ENCODE measurements around the gene ZNF280B. TPM values are rescaled to one million over a fixed set of nuclear protein-coding genes. Genes with fewer than 3 reads are reported as not detected.
"Not testable (repeated sequence)": the region's sequence is repeated elsewhere in the genome, so short reads cannot be mapped to it uniquely, and the experiment has no call there.

Gene ZNF280B
- total RNA-seq, 2 experiments from 2014 or later = 2.4 to 2.7 TPM

DNA sequence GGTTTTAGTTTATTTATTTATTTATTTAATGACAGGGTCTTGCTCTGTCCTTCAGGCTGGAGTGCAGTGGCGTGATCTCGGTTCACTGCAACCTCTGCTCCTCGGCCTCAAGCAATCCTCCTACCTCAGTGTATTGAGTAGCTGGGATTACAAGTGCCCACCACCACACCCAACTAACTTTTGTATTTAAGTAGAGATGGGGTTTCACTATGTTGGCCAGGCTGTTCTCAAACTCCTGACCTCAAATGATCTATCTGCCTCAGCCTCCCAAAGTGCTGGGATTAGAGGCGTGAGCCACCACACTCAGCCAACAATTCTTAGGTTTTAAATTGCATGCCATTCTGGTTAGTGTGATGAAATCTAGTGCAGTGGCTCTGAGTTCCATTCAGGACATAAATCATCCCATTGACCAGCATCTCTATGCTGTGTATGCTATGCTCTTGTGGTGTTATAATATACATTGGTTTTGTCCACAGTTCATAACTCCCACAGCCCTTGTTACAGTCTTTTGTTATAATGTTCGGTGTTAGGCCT is 28.5 kb downstream of the ZNF280B start:
- POLR2A ChIA-PET = no interaction called here
- Mint-ChIP-seq H3K27me3 (no peaks in the 10 kb centered on the region), H3K4me3 (no peak overlapping the region), H3K9me3 (no peaks in the 10 kb centered on the region), H3K27ac (no peak overlapping the region), H3K36me3 (peaks cover 4% of the 10 kb centered on the region), H3K4me1 (peaks cover 1% of the 10 kb centered on the region)
- ATAC-seq (ENCODE audit: low read depth) = no peak
- DNase-seq = no peak

DNA sequence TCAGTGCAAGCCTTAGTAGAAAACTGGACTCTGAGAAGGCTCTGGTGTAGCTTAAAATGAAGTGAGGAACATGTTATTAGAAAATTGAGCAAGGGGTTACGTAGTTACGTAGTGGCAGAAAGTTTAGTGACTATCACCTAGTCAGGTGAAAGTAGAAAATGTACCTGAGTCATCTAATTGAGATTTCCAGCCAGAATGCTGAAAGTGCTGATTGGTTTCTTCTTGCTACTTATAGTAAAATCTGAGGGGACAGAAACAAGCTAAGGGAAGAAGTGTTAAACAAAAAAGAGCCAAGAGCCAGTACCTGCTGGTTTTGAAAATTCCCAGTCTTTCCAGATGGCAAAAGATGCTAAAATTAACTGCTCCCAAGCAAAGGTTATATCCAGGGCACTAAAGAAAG is 29.4 kb downstream of the ZNF280B start:
- Mint-ChIP-seq H3K4me1 (peaks cover 1% of the 10 kb centered on the region), H3K27me3 (no peaks in the 10 kb centered on the region), H3K27ac (no peak overlapping the region), H3K4me3 (no peak overlapping the region), H3K36me3 (no peaks in the 10 kb centered on the region), H3K9me3 (no peaks in the 10 kb centered on the region)
- POLR2A ChIA-PET = no interaction called here
- ATAC-seq (ENCODE audit: low read depth) = no peak
- no peak for DNase-seq

DNA sequence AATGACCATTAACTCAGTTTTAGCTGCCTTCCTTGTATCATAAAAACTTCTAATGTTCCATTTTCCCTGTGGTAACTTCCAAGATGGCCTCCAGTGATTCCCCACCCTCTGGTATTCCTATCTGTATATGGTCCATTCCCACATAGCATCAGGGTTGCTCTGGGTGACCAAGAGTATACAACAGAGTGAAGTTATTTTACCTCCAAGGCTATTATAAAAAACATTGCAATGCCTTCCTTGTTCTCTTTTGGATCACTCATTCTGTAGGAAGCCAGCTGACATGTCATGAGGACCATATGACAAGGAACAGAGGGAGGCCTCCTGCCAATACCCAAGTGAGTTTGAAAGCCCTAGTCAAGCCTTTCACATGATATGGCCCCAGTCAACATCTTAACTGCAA is 30.1 kb downstream of the ZNF280B start:
- DNase-seq (no peak), ATAC-seq (ENCODE audit: low read depth) (no peak)
- H3K36me3 Mint-ChIP-seq = no peaks in the 10 kb centered on the region
- H3K27ac Mint-ChIP-seq = no peak overlapping the region
- POLR2A ChIA-PET = no interaction called here
- H3K9me3 Mint-ChIP-seq = no peaks in the 10 kb centered on the region
- no peak overlapping the region for H3K4me3 Mint-ChIP-seq
- no peaks in the 10 kb centered on the region for H3K27me3 Mint-ChIP-seq
- H3K4me1 Mint-ChIP-seq = peaks cover 1% of the 10 kb centered on the region

DNA sequence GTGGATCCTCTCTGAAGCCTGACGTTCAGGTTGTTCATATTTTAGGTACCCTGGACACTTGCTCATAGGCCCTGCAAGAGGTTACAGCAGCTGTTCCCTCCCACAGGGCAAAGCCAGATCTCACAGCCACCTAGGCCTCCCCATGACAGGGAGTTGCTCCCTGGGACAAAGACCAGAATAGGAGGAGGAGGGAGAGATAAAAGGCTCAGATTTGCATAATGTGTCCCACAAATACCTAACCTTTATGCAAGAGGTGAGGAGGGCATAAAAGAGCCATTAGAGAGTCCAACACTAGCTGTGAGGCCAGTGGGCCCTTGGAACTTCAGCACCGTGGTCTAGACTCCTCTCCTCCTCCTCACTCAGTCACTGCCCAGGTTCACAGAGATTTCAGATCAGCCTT is 33.8 kb downstream of the ZNF280B start:
- POLR2A ChIA-PET = no interaction called here
- Mint-ChIP-seq H3K27me3 (no peaks in the 10 kb centered on the region), H3K4me1 (no peaks in the 10 kb centered on the region), H3K36me3 (no peaks in the 10 kb centered on the region), H3K4me3 (no peak overlapping the region), H3K9me3 (peaks cover under 1% of the 10 kb centered on the region), H3K27ac (no peak overlapping the region)
- no peak for ATAC-seq (ENCODE audit: low read depth)
- DNase-seq = no peak

DNA sequence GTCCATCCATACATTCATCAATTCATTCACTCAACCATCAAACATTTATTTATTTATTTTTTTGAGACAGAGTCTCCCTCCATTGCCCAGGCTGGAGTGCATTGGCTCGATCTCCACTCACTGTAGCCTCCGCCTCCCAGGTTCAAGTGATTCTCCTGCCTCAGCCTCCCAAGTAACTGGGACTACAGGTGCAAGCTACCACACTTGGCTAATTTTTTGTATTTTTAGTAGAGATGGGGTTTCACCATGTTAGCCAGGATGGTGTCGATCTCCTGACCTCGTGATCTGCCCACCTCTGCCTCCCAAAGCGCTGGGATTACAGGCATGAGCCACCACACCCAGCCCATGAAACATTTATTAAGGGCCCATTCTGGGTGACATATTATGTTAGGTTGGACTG is 37.4 kb downstream of the ZNF280B start:
- H3K27ac Mint-ChIP-seq; H3K4me3 Mint-ChIP-seq; H3K4me1 Mint-ChIP-seq; POLR2A ChIA-PET; H3K36me3 Mint-ChIP-seq; H3K9me3 Mint-ChIP-seq; DNase-seq; ATAC-seq (ENCODE audit: low read depth): not testable (repeated sequence)
- H3K27me3 Mint-ChIP-seq = peaks cover 12% of the 10 kb centered on the region

DNA sequence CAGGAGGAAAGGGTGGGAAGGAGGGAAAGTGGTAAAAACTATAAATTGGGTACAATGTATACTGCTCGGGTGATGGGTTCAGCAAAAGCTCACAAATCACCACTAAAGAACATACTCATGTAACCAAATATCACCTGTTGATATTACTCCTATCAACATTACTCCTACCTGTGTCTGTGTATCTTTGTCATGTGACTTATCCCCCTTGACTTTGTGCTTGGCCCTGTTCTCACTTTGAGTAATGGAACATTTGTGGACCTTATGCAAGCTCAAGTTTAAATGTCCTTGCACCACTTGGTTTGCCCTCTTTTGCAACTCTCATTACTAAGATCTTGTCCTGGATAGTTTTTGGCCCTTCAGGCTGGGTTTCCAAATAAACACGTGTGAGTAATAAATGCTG is 39.0 kb downstream of the ZNF280B start:
- Mint-ChIP-seq H3K4me3 (no peak overlapping the region), H3K27me3 (peaks cover 12% of the 10 kb centered on the region), H3K27ac (no peak overlapping the region), H3K36me3 (no peaks in the 10 kb centered on the region), H3K9me3 (peaks cover 8% of the 10 kb centered on the region), H3K4me1 (no peaks in the 10 kb centered on the region)
- no peak for ATAC-seq (ENCODE audit: low read depth)
- DNase-seq = no peak
- POLR2A ChIA-PET = no interaction called here

DNA sequence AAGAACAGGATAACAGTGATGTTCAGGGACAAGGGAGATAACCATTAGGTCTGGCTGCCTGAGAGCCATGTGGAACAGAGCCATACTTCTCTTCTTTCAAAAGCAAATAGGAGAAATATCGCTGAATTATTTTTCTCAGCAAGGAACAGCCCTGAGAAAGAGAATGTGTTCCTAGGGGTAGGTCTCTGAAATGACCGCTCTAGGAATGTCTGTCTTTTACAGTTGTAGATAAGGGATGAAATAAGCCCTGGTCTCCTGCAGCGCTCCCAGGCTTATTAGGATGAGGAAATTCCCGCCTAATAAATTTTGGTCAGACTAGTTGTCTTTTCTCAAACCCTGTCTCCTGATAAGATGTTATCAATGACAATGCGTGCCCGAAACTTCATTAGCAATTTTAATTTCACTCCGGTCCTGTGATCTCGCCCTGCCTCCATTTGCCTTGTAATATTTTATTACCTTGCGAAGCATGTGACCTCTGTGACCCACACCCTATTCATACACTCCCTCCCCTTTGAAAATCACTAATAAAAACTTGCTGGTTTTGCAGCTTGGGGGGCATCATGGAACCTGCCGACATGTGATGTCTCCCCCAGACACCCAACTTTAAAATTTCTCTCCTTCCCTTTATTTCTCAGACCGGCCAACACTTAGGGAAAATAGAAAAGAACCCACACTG is 39.6 kb downstream of the ZNF280B start:
- H3K4me3 Mint-ChIP-seq; ATAC-seq (ENCODE audit: low read depth); H3K36me3 Mint-ChIP-seq; POLR2A ChIA-PET; H3K27ac Mint-ChIP-seq; H3K9me3 Mint-ChIP-seq; H3K4me1 Mint-ChIP-seq; DNase-seq: not testable (repeated sequence)
- H3K27me3 Mint-ChIP-seq = peaks cover 16% of the 10 kb centered on the region

DNA sequence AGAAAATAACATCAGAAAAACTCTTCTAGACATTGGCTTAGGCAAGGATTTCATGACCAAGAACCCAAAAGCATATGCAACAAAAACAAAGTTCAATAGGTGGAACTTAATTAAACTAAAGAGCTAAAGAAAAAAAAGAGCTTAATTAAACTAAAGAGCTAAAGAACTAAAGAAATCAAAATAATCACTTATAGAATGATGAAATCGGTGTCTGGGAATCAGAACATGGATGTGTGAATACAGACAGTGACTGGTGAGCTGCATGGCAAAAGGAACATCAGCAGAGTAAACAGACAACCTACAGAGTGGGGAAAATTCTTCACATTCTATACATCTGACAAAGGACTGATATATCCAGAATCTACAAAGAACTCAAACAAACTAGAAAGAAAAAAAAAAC is 41.4 kb downstream of the ZNF280B start:
- POLR2A ChIA-PET = no interaction called here
- no peak for DNase-seq
- no peak overlapping the region for H3K4me3 Mint-ChIP-seq
- no peak for ATAC-seq (ENCODE audit: low read depth)
- no peaks in the 10 kb centered on the region for H3K4me1 Mint-ChIP-seq
- peaks cover 24% of the 10 kb centered on the region for H3K27me3 Mint-ChIP-seq
- no peaks in the 10 kb centered on the region for H3K36me3 Mint-ChIP-seq
- no peak overlapping the region for H3K27ac Mint-ChIP-seq
- H3K9me3 Mint-ChIP-seq = peaks cover 8% of the 10 kb centered on the region

DNA sequence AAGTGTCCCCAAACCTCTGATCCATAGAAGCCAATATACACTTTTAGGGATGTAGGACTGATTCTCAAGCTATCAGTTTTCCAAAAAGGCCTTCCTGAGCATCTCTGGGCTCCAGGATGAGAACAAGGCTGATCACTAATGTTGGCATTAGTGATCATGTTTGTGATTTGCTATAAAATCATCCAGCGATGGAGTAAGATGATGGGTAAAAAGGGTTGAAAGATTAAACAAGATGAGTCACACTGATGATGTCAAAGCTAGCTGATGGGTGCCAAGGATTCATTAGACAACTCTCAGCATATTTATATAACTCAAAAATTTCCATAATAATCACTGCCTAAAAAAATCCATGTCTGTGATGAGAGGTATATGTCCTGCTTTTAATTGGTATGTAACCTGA is 42.8 kb downstream of the ZNF280B start:
- Mint-ChIP-seq H3K27me3 (peaks cover 31% of the 10 kb centered on the region), H3K36me3 (no peaks in the 10 kb centered on the region), H3K27ac (no peak overlapping the region), H3K4me3 (no peak overlapping the region), H3K4me1 (no peaks in the 10 kb centered on the region), H3K9me3 (peaks cover 8% of the 10 kb centered on the region)
- ATAC-seq (ENCODE audit: low read depth) = no peak
- POLR2A ChIA-PET = no interaction called here
- DNase-seq = no peak

DNA sequence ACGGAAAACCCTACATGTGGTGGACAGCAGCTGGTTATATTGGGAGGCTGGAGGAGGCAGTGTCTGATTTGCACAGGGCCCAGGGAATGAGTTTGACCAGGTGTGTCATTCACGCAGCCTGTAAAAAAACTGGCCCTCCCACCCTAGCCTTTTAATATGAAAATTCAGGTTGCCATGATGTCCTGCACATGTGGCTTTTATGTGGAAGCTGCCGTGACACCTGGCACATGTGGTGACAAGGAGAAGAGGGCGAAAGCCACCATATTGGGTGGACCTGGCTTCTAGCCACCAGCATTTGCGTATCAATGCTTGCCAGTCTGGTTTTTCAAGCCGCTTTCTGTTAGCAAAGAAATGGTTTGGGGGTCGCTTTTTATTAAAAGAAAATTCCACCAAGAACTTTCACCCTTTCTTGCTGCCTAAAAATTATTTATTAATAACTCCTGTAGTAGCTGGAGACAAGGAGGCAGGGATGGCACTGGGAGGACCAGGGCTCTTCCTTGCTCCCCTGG is 43.4 kb downstream of the ZNF280B start:
- POLR2A ChIA-PET = no interaction called here
- peaks cover 31% of the 10 kb centered on the region for H3K27me3 Mint-ChIP-seq
- ATAC-seq (ENCODE audit: low read depth) (no peak), DNase-seq (no peak)
- H3K27ac Mint-ChIP-seq = no peak overlapping the region
- H3K36me3 Mint-ChIP-seq = no peaks in the 10 kb centered on the region
- peaks cover 11% of the 10 kb centered on the region for H3K9me3 Mint-ChIP-seq
- no peak overlapping the region for H3K4me3 Mint-ChIP-seq
- H3K4me1 Mint-ChIP-seq = no peaks in the 10 kb centered on the region

DNA sequence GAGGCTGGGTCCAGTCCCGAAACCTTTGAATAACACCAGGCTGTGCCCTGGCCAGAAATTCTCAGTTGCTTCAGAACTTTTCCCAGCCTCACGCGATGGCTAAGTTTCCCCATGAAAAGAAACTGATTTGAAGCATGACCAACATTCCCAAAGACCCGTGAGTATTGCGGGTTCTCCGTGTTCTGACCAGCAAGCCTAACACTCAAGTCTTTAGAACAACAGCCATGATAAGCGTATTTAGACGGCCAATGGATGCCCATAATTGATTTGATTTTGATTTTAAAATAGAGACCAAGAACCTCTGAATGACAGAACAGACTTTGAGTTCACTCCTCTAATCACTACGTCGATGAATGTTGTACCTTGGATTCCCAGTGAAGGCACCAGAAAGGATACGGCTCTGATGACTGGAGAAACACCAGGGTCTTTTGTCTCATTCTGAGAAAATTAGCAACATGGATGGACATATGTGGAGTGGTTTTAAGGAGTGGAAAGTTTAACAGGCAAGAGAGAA is 43.9 kb downstream of the ZNF280B start:
- no peak overlapping the region for H3K4me3 Mint-ChIP-seq

DNA sequence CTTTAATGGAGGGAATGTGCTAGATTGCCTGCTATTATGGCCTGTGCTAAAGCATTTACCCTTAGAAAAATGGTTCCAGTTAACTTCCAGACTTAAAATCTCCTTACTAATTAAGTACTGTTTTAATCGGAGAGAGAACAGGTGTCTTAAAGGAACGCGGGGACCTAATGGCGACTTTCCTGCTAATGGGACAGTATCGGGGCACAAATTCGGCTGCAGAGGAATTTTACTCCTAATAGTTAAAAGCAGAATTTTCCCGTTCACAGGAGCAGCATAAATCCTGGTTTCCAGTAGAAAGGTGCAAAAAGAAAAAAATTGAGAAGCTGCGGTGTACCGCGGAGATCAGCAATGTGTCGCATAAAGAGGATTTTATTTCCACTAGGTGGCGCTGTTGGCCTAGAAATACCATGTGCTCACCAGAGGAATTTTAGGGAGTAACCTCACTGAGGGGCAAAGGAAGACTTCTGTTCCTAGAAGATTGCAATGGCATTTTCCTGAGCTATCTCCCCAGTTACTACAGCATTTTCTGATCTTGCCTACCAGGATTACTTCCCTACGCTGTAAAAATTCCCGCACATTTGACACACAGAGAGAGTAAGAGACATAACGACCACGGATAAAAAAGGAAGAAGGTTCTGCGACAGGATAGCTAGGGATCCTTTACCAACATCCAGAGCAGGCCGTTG is 44.5 kb downstream of the ZNF280B start:
- Mint-ChIP-seq H3K27ac (no peak overlapping the region), H3K9me3 (peaks cover 14% of the 10 kb centered on the region), H3K4me3 (no peak overlapping the region), H3K27me3 (peaks cover 28% of the 10 kb centered on the region), H3K36me3 (peaks cover under 1% of the 10 kb centered on the region), H3K4me1 (no peaks in the 10 kb centered on the region)
- no peak for DNase-seq
- POLR2A ChIA-PET = no interaction called here
- ATAC-seq (ENCODE audit: low read depth) = no peak

More for the DNA sequence above, 43.9 kb downstream of the ZNF280B start:
- POLR2A ChIA-PET = no interaction called here
- H3K27me3 Mint-ChIP-seq = peaks cover 31% of the 10 kb centered on the region
- H3K4me1 Mint-ChIP-seq = no peaks in the 10 kb centered on the region
- DNase-seq (no peak), ATAC-seq (ENCODE audit: low read depth) (no peak)
- H3K27ac Mint-ChIP-seq = no peak overlapping the region
- no peaks in the 10 kb centered on the region for H3K36me3 Mint-ChIP-seq
- peaks cover 12% of the 10 kb centered on the region for H3K9me3 Mint-ChIP-seq

DNA sequence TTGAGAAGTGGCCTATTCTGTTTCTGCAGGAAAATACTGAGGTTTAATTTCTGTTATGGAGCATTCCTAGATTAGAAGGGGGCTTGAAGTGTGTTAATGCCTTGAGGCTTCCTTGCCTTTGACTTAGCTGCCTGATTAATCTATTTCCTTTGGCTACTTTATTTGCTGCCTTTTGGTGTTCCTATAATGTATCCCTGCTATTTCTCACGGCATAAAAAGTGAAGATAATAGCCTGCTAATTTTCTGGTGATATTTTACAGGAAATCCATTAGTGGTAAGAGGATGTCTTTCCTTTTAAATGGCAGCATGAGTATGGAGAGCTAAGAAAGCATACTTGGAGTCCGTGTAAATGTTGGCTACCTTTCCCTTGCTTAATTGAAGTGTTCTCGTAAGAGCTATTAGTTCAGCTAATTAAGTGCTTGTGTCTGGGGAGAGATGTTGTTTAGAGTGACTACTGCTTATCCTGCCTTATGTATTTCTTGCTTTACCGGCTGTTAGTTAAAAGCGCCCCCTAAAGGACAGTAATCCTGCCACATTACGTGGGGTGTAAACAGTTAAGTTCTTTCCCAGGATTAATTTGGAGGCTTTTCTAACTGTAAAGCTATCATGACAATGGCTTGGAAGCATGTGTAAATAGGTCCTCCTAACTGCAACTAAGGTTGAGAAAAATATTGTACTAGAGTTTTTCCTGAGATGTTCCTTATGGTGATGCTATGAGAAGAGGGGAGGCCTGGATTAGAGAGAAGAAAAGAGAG is 45.6 kb downstream of the ZNF280B start:
- Mint-ChIP-seq H3K27ac (no peak overlapping the region), H3K27me3 (peaks cover 28% of the 10 kb centered on the region), H3K4me1 (no peaks in the 10 kb centered on the region), H3K4me3 (no peak overlapping the region), H3K36me3 (peaks cover 2% of the 10 kb centered on the region), H3K9me3 (peaks cover 18% of the 10 kb centered on the region)
- POLR2A ChIA-PET = no interaction called here
- DNase-seq = no peak
- no peak for ATAC-seq (ENCODE audit: low read depth)
